SKM-1 (cell line): Measurements from ENCODE around the gene KSR2.

Experiments used
- DNase-seq: peaks from one replicate; lab custom pipeline; 2025; ENCODE audit not compliant: unreplicated experiment; lab: John Stamatoyannopoulos, UW

Gene KSR2

DNA sequence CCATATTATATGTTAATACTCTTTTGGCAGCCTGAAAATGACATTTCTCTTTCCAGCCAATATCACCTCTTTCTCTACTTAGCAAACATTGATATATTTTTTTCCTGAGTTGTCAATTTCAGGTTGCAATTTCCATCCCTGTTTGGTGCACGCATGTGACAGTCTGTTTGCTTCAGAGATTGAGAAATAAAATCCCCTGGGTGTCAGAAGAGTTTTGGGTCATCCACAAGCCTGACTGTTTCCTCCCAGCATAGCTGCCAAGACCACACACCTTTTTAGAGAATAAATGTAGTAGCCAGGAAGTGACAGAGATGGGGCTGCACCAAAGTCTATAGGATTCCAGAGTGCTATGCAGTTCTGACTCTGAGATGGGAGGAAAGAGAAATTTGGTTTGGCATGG is 462.5 kb downstream of the KSR2 start:
- DNase-seq = no peak

GRCh38 chr12:117502633-117503032 is 466.2 kb downstream of the KSR2 start:
- no peak for DNase-seq

GRCh38 chr12:117502233-117502632 is 466.6 kb downstream of the KSR2 start:
- DNase-seq = no peak

- no peak for DNase-seq
These were observed 467.5 kb downstream of the KSR2 start for GRCh38 chr12:117501076-117501869.

DNA sequence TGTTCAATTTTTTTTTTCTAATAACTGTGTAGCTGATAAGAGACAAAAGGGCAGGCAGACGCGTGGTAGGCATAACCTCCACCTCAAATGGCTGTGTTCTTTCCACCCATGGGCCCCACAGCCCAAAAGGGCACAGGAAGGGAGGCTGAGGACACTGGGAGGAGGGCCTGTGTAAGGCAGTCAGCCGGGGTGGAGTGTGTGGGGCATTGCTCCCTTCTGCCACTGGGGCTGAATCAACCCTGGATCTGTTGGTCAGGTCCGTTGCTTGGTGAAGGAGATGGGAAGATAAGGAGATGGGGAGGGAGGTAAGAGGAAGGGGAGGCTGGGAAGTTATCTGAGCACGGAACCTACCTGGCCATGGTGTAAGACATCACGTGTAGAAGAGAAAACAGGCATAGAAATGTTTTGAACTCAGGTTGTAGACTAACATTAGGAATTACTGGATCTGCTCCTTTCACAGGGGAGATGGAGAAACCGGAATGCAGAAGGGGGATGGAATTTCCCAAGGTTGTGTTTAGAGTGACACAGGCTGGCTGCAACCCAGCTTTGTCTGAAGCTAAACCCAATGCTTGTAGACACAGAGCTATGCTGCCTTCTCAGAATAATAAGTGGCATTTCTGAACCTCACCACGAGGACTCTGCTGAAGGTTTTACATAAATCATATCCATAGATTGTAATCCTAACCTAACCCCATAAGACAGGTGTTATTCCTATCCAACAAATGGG is 468.9 kb downstream of the KSR2 start:
- DNase-seq = no peak

DNA sequence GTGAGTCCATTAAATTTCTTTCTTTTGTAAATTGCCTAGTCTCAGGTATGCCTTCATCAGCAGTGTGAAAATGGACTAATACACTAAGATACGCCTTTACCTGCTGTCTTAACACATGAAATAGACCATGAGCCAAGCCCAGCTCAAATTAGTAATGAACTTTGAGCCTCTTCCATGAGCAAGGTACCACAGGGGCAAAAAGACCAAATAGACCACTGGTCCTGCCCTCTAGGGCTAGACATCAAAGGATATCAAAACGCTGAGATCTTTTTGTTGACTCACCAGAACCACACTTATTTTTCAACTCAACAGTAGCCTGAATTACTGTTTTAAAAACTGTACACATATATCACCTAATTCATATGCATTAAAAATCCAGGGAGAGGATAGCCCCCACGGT is 469.9 kb downstream of the KSR2 start:
- no peak for DNase-seq

GRCh38 chr12:117498256-117498655 is 470.5 kb downstream of the KSR2 start:
- no peak for DNase-seq

DNA sequence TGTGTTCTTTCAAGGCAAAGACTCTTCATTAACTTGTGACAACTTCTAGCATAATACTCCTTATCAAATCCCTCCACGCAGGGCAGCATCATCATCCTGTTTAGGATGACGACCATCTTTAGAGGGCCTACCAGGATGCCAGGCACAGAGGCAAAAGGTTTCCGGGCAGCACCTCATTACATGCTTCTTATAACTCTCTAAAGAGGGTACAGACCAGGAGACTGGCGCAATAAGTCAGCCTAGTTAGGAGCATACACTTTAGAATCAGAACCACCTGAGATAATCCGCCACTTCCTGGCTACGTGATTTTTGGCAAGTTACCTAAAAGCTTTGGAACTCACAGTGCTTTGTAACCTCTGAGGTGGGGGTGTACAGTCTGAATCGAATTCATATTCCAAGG is 471.4 kb downstream of the KSR2 start:
- DNase-seq = no peak

GRCh38 chr12:117494833-117495655 is 473.7 kb downstream of the KSR2 start:
- DNase-seq = no peak

GRCh38 chr12:117491711-117492110 is 477.1 kb downstream of the KSR2 start:
- DNase-seq = no peak

DNA sequence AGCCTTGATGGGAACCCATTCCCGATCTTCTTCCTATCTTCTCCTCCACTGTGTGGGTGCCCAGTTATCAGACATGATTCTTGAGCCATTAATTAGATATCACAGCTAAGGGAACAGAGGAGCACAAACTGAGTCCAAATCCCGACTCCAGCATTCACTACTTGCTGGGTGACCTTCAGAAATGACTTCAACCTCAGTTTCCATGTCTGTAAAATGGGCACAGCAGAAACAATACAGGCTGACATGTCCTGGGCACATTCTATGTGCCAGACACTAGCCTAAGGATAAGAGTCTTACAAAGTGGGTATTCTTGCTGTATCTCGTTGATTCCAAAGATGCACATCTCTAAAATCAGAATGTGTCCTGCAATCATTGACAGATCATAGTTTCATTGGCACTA is 478.7 kb downstream of the KSR2 start:
- no peak for DNase-seq

DNA sequence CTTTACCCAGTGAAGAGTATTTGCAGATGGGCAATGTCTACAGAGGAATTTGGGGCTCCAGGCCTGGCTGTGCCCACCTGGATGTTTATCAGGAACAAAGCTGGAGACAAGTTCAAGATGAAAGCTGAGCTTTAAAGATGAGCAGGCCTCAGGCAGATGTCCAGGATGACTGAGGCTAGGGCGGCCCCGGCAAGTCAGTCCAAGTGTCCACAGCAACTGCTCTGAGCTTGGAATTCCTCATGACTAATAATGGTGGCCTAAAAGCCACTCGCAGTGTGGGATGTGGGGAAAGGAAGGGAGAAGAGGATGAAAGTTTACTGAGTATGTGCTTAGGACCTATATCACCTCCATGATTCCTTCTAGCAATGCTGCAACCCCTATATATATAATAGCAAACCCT is 479.1 kb downstream of the KSR2 start:
- DNase-seq = no peak

DNA sequence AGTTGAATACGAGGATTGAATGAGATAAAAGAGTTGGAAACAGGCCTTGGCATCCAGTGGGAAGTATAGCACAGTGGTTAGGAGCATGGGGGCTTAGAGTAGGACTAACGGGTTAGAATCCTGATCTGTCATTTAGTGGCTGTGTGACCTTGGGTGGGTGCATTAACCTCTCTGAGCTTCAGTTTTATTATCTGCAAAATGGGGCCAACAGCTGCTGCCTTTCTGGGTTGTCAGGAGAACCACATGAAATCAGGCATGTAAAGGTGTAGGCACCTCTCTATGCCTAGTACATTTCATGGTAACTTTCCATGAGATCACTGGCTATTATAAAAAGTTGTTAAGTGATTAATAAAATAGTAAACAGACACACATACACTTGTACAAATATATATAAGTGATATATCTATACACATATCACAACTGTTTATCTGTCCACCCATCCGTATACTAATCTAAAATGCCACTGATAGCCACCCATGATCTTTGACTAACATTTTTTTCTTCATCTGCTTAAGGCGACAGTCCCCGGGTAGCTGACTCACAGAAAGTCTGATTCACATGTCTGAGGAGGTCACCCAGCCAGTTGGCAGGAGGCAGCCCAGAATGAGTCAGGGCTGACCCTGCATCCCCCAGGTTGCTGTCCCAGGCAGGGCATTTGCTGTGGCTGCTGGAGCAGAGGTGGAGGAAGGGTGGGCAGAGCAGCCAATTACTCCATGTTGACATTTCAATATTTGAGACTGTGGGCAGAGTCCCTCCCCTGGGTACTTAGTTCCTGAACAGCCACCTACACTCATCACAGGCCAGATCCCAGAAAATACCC is 481.7 kb downstream of the KSR2 start:
- DNase-seq = no peak

DNA sequence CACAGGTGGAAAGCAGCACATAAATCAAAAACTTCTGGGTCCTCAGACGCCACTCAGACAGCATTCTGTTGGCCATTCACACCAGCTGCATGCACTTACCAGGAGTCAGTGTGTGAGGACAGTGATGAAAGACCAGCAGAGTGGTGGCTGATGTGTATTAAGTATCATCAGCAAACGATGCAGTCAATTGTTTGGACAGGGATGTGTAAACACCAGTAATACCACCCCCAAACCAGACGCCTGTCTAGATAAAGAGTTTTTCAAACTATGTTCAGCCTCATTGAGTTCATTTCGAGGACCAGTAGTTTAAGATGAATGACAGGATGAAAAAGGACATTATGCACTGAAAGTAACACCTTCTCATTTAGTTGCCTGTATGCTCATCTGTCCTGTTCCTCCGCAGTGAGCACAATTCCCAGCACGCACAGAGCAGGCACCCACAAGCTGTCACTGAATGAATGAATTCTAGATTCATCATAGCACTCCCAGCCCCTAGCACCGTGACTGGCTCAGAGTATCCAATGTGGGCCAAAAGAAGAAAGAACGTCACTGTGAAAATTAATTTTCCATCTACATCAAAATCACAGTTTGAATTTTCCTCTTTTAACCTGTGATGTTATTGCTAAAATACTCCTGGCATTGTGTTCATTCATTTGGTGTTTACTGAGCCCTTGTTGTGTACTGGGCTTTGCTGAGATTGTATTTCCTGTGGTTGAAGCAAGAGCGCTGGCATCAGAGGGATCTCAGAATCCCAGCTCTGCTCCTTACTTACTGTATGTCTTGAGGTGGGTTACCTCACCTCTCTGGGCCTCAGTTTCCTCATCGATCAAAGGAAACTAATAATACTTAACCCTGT is 482.6 kb downstream of the KSR2 start:
- no peak for DNase-seq

DNA sequence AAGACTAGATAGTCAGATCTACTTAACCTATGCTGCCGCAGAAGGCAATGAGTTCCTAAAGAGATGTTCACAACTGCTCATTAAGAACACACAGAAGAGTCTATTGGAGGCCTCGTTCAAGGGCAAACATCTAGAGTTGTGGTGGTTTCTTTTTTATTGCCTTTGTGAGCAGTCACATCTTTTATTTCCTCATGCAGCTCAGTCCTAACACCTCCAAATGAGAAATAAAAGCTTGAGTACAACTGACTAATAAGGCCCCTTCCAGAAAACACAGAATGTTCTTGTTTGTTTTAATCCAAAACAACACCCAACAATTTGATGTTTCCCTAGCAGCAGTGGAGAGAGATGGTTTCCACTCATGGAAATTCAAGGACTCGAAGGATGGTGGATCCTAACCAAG is 483.9 kb downstream of the KSR2 start:
- DNase-seq = no peak

DNA sequence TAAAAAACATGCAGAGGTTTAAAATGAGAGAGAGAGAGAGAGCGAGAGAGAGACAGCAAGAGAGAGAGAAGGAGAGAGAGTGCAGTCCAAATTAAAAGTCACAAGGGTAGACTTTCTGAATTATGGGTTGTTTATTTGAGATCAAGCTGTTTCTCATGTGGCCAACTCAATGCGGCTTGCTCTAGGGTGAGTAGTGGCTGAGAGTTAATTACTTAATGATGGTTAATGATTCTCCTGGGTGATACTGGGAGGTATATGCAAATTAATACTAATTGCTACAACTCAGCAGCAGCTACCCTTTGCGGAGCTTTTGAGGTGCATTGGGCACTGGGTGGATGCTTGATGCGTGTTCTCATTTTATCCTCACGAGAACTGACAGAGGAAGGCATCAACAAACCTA is 485.3 kb downstream of the KSR2 start:
- DNase-seq = no peak

DNA sequence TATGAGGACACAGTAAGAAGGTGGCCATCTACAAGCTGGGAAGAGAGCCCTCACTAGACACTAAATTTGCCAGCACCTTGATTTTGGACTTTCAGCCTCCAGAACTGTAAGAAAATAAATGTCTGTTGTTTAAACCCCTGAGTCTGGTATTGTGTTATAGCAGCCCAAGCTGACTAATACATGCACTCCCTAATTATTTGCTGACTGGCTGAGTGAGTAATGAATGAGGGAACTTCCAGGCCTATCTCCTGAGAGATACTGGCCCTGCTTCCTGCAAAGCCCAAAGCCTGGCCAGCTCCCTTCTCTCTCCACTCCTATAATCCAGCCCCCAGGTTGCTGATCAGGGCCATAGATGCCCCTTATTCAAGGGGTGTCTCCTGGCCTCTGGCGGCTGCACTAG is 487.3 kb downstream of the KSR2 start:
- DNase-seq = no peak

DNA sequence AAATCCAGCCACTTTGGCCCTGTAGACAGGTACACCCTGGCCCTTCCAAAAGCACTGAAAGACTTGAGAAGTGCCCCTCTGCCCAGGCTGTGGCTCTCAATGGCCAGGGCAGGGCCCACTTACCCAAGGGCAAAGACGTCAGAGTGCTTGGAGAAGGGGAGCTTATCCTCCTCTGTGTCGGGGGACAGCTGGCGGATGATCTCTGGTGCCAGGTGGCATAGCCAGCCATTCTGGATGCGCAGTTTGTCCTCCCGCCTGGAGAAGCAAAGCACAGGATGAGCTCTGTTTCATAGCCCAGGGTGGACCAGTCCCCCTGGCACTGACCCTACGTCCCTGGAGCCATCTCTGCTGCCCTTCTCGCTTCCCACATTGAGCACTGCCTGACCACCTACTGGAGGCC is 492.4 kb downstream of the KSR2 start:
- no peak for DNase-seq

DNA sequence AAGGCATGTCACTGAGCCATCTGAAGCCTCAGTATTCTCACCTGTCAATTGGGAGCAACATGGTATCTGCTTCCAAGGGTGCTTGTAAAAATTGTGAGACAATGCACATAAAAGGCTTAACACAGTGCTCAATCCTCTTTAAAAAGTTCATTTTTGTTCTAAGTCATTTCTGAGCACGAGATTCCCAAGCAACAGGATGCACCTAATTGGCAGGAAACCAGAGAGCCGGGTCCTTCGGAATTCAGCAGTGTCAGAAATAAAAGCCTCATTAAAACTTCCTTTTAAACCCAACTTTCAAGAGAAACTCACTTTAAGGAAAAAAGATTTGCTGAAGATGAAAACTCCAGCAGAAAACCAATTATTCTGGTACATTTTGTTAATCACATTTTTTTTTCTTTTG is 494.9 kb downstream of the KSR2 start:
- no peak for DNase-seq

DNA sequence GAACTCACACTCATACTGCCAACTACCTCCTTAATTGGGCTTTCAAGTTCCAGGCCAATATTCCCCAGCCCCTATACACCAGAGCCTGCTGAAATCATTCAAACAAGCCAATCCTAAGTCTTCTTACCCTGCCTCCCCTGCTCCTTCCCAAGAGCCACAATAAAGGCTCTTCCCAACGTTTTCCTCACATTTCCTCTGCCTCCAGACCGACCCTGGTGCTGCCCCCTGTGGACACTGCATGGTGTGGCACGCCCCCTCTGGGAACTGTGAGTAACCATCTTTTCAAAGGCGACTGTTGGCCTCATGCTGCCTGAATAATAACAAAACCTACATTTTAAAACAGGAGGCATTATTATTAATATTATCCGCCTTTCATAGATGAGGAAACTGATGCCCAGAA is 495.8 kb downstream of the KSR2 start:
- no peak for DNase-seq
